ENCODE results near the gene GALE. TPM values are rescaled to one million over a fixed set of nuclear protein-coding genes. Genes with fewer than 3 reads are reported as not detected.
A peak's percentile ranks its signal among the peaks of the same experiment; 100 is the strongest.
"Not testable (repeated sequence)": the region's sequence is repeated elsewhere in the genome, so short reads cannot be mapped to it uniquely, and the experiment has no call there.

Gene GALE
- total RNA-seq, 1 donor from 2014 or later = 47.2 TPM

- DNase-seq (ENCODE audit: low read depth, low spot score) = no peak
- H3K27ac Mint-ChIP-seq (ENCODE audit: unreplicated experiment) = no peak overlapping the region
- H3K4me1 Mint-ChIP-seq = peaks cover 9% of the 10 kb centered on the region
- peak overlapping the region; percentile 97 for H3K4me3 Mint-ChIP-seq
- H3K36me3 Mint-ChIP-seq (ENCODE audit: low read depth) = no peaks in the 10 kb centered on the region
- H3K27me3 Mint-ChIP-seq (ENCODE audit: low read depth) = peaks cover 2% of the 10 kb centered on the region
- no peaks in the 10 kb centered on the region for H3K9me3 Mint-ChIP-seq
- no peak for TF ChIP-seq CTCF (conservative IDR thresholded peaks at IDR 0.05)
Measured at GRCh38 chr1:23797478-23798448, 2.8 kb downstream of the GALE start.

- Mint-ChIP-seq H3K36me3 (ENCODE audit: low read depth) (no peaks in the 10 kb centered on the region), H3K27me3 (ENCODE audit: low read depth) (peaks cover 2% of the 10 kb centered on the region), H3K9me3 (no peaks in the 10 kb centered on the region), H3K4me1 (peaks cover 11% of the 10 kb centered on the region), H3K27ac (ENCODE audit: unreplicated experiment) (no peak overlapping the region), H3K4me3 (peak overlapping the region; percentile 97)
- no peak for DNase-seq (ENCODE audit: low read depth, low spot score)
- no peak for TF ChIP-seq CTCF (conservative IDR thresholded peaks at IDR 0.05)
Measured at GRCh38 chr1:23796466-23797271, 3.9 kb downstream of the GALE start.

GRCh38 chr1:23795676-23796465 lies 4.7 kb downstream of the GALE start:
- Mint-ChIP-seq H3K9me3 (no peaks in the 10 kb centered on the region), H3K27me3 (ENCODE audit: low read depth) (peaks cover 5% of the 10 kb centered on the region), H3K36me3 (ENCODE audit: low read depth) (no peaks in the 10 kb centered on the region), H3K27ac (ENCODE audit: unreplicated experiment) (no peak overlapping the region), H3K4me1 (peaks cover 14% of the 10 kb centered on the region), H3K4me3 (peak overlapping the region; percentile 81)
- DNase-seq (ENCODE audit: low read depth, low spot score) = no peak
- no peak for TF ChIP-seq CTCF (conservative IDR thresholded peaks at IDR 0.05)

GRCh38 chr1:23794732-23795182 lies 5.8 kb downstream of the GALE start:
- not testable (repeated sequence) for DNase-seq (ENCODE audit: low read depth, low spot score); H3K36me3 Mint-ChIP-seq (ENCODE audit: low read depth); H3K9me3 Mint-ChIP-seq; H3K27me3 Mint-ChIP-seq (ENCODE audit: low read depth); H3K27ac Mint-ChIP-seq (ENCODE audit: unreplicated experiment)
- peaks cover 20% of the 10 kb centered on the region for H3K4me1 Mint-ChIP-seq
- H3K4me3 Mint-ChIP-seq = peak overlapping the region; percentile 75

- Mint-ChIP-seq H3K4me3 (peak overlapping the region; percentile 75), H3K27ac (ENCODE audit: unreplicated experiment) (no peak overlapping the region), H3K36me3 (ENCODE audit: low read depth) (no peaks in the 10 kb centered on the region), H3K27me3 (ENCODE audit: low read depth) (peaks cover 3% of the 10 kb centered on the region), H3K9me3 (no peaks in the 10 kb centered on the region), H3K4me1 (peaks cover 18% of the 10 kb centered on the region)
- no peak for DNase-seq (ENCODE audit: low read depth, low spot score)
- no peak for TF ChIP-seq CTCF (conservative IDR thresholded peaks at IDR 0.05)
Measured at GRCh38 chr1:23793861-23794731, 6.5 kb downstream of the GALE start.
